Vagina (tissue), 2 donors: Measurements from ENCODE around the gene PPP1CA. TPM values are rescaled to one million over a fixed set of nuclear protein-coding genes. Genes with fewer than 3 reads are reported as not detected.

Experiments
- DNase-seq, 2 donors: peaks; one replicate each; pipeline ENCODE4 v3.0.0-alpha.2; 2017; ENCODE audit errors: extremely low spot score in 2 of 2
- H3K27ac ChIP-seq: fragments of 200-600 bp; sonication (generic); one replicate; pipeline ENCODE4 v1.5.1; 2019
- H3K27me3 ChIP-seq: fragments of 200-600 bp; sonication (generic); one replicate; pipeline ENCODE4 v1.5.1; 2019
- H3K36me3 ChIP-seq, 2 donors: fragments of 200-600 bp; sonication (generic); one replicate each; pipeline ENCODE4 v1.5.1; 2017 to 2019
- H3K4me1 ChIP-seq: fragments of 200-600 bp; sonication (generic); one replicate; pipeline ENCODE4 v1.5.1; 2019
- H3K4me3 ChIP-seq, 2 donors: fragments of 200-600 bp; sonication (generic); 1 replicate in 1 of 2; 2 replicates in 1 of 2; pipeline ENCODE4 v1.5.1; 2016 to 2019
- H3K9me3 ChIP-seq: fragments of 200-600 bp; sonication (generic); one replicate; pipeline ENCODE4 v1.5.1; 2019
- POLR2A ChIP-seq, 2 donors: fragments of 450-650 bp; IDR thresholded peaks; one replicate each; pipeline ENCODE4 v1.6.1; 2017; ENCODE audit warnings: antibody characterized with exemption in 2 of 2, mild to moderate bottlenecking in 2 of 2, moderate library complexity in 2 of 2
- POLR2AphosphoS5 ChIP-seq, 2 donors: sonication (generic); formaldehyde crosslinking; IDR thresholded peaks; one replicate each; pipeline ENCODE4 v1.9.0; 2017; ENCODE audit warnings: antibody characterized with exemption in 2 of 2, mild to moderate bottlenecking in 2 of 2, low read depth in 1 of 2; ENCODE audit not compliant: insufficient read depth in 1 of 2
- intact Hi-C: fragments of 100-400 bp; cut with DNase I; formaldehyde crosslinking; loops from one replicate; pipeline ENCODE4 v1.15.1; 2023
- total RNA-seq: library from RNA; depleted of rRNA; stranded (reverse); fragments of >200 nt; gene quantifications from one replicate; pipeline ENCODE4 v1.2.3, GENCODE V29; 2016
- TF ChIP-seq, protein P1 (sequence below), 3 experiments: fragments of 450-650 bp in 2 of 3; fragments of 200-600 bp in 1 of 3; sonication (generic) in 1 of 3; IDR thresholded peaks; one replicate each; pipeline ENCODE4 v1.5.1; 2017 to 2019; ENCODE audit warnings: antibody characterized with exemption in 3 of 3, mild to moderate bottlenecking in 2 of 3, moderate library complexity in 2 of 3

PPP1CA gene
- total RNA-seq, 1 donor from 2014 or later, result 102 TPM

DNA sequence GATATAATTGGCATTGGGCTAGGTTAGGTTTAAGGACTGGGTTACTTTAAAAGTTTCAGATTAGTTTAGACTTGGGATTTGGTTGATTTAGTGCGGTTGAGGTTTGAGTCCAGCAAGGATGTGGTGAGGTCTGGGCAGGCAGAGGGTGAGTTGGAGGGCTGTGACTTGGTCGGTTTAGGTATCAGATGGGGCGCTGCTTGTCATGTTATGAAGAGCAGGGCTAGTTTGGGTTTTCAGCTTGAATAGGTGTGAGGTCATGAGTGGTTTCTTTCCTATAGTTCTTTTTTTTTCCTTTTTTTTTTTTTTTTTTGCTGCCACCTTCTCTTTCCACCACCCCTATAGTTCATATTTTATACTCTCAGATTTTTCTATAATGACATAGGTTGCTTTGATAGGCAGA lies 33.0 kb downstream of the PPP1CA start:
- H3K4me3 ChIP-seq, result no peak overlapping the region
- H3K4me1 ChIP-seq, result peaks cover 83% of the 10 kb centered on the region
- H3K27me3 ChIP-seq, result no peaks in the 10 kb centered on the region
- H3K36me3 ChIP-seq, result no peaks in the 10 kb centered on the region
- DNase-seq, result no peak
- TF ChIP-seq POLR2AphosphoS5 (IDR thresholded peaks at IDR 0.05; ENCODE audit: insufficient read depth in 1 of 2, low read depth in 1 of 2), result no peak
- no peak for TF ChIP-seq POLR2A (IDR thresholded peaks at IDR 0.05)
- TF ChIP-seq, protein P1, sequence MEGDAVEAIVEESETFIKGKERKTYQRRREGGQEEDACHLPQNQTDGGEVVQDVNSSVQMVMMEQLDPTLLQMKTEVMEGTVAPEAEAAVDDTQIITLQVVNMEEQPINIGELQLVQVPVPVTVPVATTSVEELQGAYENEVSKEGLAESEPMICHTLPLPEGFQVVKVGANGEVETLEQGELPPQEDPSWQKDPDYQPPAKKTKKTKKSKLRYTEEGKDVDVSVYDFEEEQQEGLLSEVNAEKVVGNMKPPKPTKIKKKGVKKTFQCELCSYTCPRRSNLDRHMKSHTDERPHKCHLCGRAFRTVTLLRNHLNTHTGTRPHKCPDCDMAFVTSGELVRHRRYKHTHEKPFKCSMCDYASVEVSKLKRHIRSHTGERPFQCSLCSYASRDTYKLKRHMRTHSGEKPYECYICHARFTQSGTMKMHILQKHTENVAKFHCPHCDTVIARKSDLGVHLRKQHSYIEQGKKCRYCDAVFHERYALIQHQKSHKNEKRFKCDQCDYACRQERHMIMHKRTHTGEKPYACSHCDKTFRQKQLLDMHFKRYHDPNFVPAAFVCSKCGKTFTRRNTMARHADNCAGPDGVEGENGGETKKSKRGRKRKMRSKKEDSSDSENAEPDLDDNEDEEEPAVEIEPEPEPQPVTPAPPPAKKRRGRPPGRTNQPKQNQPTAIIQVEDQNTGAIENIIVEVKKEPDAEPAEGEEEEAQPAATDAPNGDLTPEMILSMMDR (IDR thresholded peaks at IDR 0.05), result no peak
- no peaks in the 10 kb centered on the region for H3K9me3 ChIP-seq
- peak overlapping the region; percentile 82 for H3K27ac ChIP-seq
- intact Hi-C loops, result no loop called here

GRCh38 chr11:67367761-67368227 lies 33.9 kb downstream of the PPP1CA start:
- Histone ChIP-seq H3K4me3 (no peak overlapping the region), H3K27ac (peak overlapping the region; percentile 82), H3K27me3 (no peaks in the 10 kb centered on the region), H3K4me1 (peaks cover 81% of the 10 kb centered on the region), H3K36me3 (no peaks in the 10 kb centered on the region), H3K9me3 (no peaks in the 10 kb centered on the region)
- DNase-seq, result no peak
- intact Hi-C loops, result no loop called here
- TF ChIP-seq, protein P1 (IDR thresholded peaks at IDR 0.05), result no peak
- TF ChIP-seq POLR2A (IDR thresholded peaks at IDR 0.05) (no peak), POLR2AphosphoS5 (IDR thresholded peaks at IDR 0.05; ENCODE audit: insufficient read depth in 1 of 2, low read depth in 1 of 2) (no peak)

DNA sequence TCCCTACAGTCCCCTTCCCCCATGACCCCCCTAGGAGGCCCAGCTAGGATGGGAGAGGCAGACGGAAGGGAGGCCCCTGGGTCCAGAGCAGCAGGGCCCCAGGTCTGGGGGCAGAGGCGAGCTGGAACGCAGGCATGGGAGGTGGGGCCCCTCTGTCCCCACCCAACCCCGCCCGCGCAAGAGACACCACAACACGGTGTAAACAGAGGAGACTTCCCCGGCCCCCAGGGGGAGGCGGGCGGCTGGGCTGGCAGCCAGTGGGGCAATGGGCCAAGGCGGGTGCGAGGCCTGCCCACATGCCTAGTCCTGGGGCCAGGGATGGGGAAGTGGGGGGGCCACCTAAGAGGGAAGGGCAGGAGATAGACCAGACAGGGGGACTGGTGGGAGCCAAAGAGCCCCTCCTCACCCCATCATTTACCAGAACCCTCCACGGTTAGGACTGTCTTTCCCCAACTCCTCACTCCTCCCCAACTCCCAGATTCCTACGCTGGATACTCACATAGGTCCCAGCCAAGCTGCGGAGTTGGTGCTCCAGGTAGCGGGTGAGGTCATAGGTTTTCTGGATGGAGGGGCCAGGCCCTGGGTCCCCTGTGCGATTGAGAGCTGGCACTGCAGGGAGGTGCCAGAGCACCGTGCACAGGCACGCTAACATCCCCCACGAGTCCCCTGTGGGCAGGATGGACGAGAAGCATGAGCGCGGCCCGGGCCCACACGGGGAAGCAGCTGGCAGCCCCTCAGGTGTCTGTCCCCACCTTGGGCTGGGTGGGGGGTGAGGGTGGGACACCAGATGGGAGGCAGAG lies 34.5 kb downstream of the PPP1CA start:
- Histone ChIP-seq H3K4me3 (peak overlapping the region; percentile 5 to 20), H3K27me3 (no peaks in the 10 kb centered on the region), H3K36me3 (no peaks in the 10 kb centered on the region), H3K27ac (peak overlapping the region; percentile 82), H3K4me1 (peaks cover 79% of the 10 kb centered on the region), H3K9me3 (no peaks in the 10 kb centered on the region)
- intact Hi-C loops, result no loop called here
- TF ChIP-seq POLR2A (IDR thresholded peaks at IDR 0.05), result no peak
- TF ChIP-seq POLR2AphosphoS5 (IDR thresholded peaks at IDR 0.05; ENCODE audit: insufficient read depth in 1 of 2, low read depth in 1 of 2), result peak in 1 of 2 donors; percentile 60
- no peak for DNase-seq

DNA sequence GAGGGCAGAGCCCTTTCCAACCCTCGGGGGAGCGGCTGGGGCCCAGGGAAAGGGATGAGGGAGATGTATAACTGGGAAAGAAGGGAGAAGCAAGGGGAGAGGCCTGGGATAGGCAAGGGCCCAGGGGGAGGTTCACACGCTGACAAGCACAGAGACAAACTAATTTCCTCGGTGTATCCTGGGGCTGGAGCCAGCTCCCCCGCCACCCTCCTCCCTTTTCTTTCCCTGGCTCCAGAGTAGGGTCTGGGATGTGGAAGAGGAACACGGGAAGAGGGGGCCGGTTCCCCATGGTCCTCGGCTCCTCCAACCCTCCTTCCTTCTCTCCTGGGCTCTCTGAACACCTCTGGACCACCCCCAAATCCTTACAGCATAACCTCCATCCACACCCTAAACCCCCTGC lies 35.1 kb downstream of the PPP1CA start:
- H3K36me3 ChIP-seq, result no peaks in the 10 kb centered on the region
- H3K27me3 ChIP-seq, result no peaks in the 10 kb centered on the region
- no peak for DNase-seq
- TF ChIP-seq, protein P1 (IDR thresholded peaks at IDR 0.05), result no peak
- TF ChIP-seq POLR2AphosphoS5 (IDR thresholded peaks at IDR 0.05; ENCODE audit: insufficient read depth in 1 of 2, low read depth in 1 of 2) (no peak), POLR2A (IDR thresholded peaks at IDR 0.05) (no peak)
- H3K4me1 ChIP-seq, result peaks cover 73% of the 10 kb centered on the region
- peak overlapping the region; percentile 5 to 20 for H3K4me3 ChIP-seq
- intact Hi-C loops, result no loop called here
- peak overlapping the region; percentile 82 for H3K27ac ChIP-seq
- H3K9me3 ChIP-seq, result no peaks in the 10 kb centered on the region

DNA sequence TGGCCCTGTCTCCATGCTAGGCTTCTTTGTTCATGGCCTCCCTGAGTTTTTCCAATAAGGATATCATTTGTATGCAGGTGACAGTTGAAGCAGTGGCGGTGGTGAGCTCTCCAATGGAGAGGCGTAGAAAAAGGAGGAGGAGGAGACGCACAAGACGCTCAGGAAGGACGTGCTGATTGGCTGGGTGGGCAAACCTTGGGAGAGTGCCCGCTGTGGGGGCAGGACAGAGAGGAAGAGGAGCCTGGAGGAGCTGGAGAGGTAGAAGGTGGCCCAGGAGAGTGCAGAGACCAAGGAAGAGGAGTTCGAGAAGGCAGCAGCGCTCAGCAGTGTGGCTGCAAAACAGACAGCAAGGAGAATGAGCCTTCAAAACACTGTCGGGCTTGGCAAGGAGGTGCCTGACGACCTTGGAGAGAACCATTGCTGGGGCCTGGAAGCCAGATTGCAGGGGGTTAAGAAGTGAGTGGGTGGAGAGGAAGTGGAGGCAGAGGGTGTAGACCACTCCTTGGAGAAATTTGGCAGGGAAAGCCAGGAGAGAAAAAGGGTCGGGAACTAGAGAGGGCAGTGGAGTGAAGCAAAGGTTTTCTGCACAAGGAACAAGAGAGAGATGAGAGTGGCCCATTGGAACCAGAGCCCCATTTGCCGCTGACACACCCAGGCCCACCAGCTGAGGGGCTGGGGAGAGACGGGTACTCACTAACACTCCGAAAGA lies 35.8 kb downstream of the PPP1CA start:
- Histone ChIP-seq H3K9me3 (no peaks in the 10 kb centered on the region), H3K4me1 (peaks cover 66% of the 10 kb centered on the region), H3K27me3 (no peaks in the 10 kb centered on the region), H3K4me3 (peak overlapping the region in 1 of 2 donors; percentile 20), H3K36me3 (no peaks in the 10 kb centered on the region), H3K27ac (peak overlapping the region; percentile 82)
- TF ChIP-seq, protein P1 (IDR thresholded peaks at IDR 0.05), result no peak
- TF ChIP-seq POLR2AphosphoS5 (IDR thresholded peaks at IDR 0.05; ENCODE audit: insufficient read depth in 1 of 2, low read depth in 1 of 2), result no peak
- no peak for TF ChIP-seq POLR2A (IDR thresholded peaks at IDR 0.05)
- intact Hi-C loops, result no loop called here
- no peak for DNase-seq
